GM23338 (cell line): ENCODE measurements around the gene MTCL3.

ENCODE experiments used
- ATAC-seq: fragments of 200-7000 bp; cut with Tn5 transposase; 3 replicates; pipeline ENCODE4 v1.9.1; 2020
- DNase-seq: peaks from one replicate; pipeline ENCODE4 v3.0.0-alpha.2; 2015; ENCODE audit warnings: low spot score
- H2AFZ ChIP-seq: fragments of 200-600 bp; sonication (generic); 2 replicates; pipeline ENCODE4 v1.8.0; 2016; ENCODE audit warnings: antibody characterized with exemption, mild to moderate bottlenecking, moderate library complexity
- H3F3A ChIP-seq: fragments of 200-600 bp; sonication (generic); replicated peaks from 2 replicates; pipeline ENCODE4 v1.8.0; 2017; ENCODE audit warnings: antibody characterized with exemption, mixed run types, low read depth
- H3K27ac ChIP-seq: fragments of 200-600 bp; sonication (generic); 2 replicates; pipeline ENCODE4 v1.6.1; 2016; ENCODE audit warnings: low read depth
- H3K27me3 ChIP-seq: fragments of 200-600 bp; sonication (generic); 2 replicates; pipeline ENCODE4 v1.8.0; 2016; ENCODE audit warnings: mild to moderate bottlenecking, mixed run types, moderate library complexity; ENCODE audit not compliant: insufficient read depth
- H3K36me3 ChIP-seq: fragments of 200-600 bp; sonication (generic); 2 replicates; pipeline ENCODE4 v1.8.0; 2016; ENCODE audit warnings: mild to moderate bottlenecking; ENCODE audit not compliant: insufficient read depth
- H3K4me1 ChIP-seq: fragments of 200-600 bp; sonication (generic); 2 replicates; pipeline ENCODE4 v1.8.0; 2016; ENCODE audit warnings: mild to moderate bottlenecking, moderate library complexity; ENCODE audit not compliant: insufficient read depth
- H3K4me2 ChIP-seq: fragments of 200-600 bp; sonication (generic); 2 replicates; pipeline ENCODE4 v1.7.1; 2017; ENCODE audit warnings: mixed run types
- H3K4me3 ChIP-seq: fragments of 200-600 bp; sonication (generic); 2 replicates; pipeline ENCODE4 v1.6.1; 2016; ENCODE audit warnings: mixed run types
- H3K79me2 ChIP-seq: fragments of 200-600 bp; sonication (generic); replicated peaks from 2 replicates; pipeline ENCODE4 v1.8.0; 2017; ENCODE audit warnings: mild to moderate bottlenecking; ENCODE audit not compliant: insufficient read depth
- H3K9me2 ChIP-seq: fragments of 200-600 bp; sonication (generic); 2 replicates; pipeline ENCODE4 v1.8.0; 2017; ENCODE audit not compliant: insufficient read depth
- H4K20me1 ChIP-seq: fragments of 200-600 bp; sonication (generic); replicated peaks from 2 replicates; pipeline ENCODE4 v1.8.0; 2017; ENCODE audit warnings: mild to moderate bottlenecking; ENCODE audit not compliant: insufficient read depth
- H3K27ac Mint-ChIP-seq: 2 replicates; pipeline ENCODE4 v1.8.0; 2020; ENCODE audit warnings: inconsistent platforms, mild to moderate bottlenecking, moderate library complexity, mixed read lengths
- H3K27me3 Mint-ChIP-seq: 3 replicates; pipeline ENCODE4 v1.8.0; 2022; ENCODE audit warnings: low read depth, mild to moderate bottlenecking, moderate library complexity, mixed read lengths, inconsistent platforms; ENCODE audit not compliant: insufficient read depth, poor library complexity
- H3K36me3 Mint-ChIP-seq: 3 replicates; pipeline ENCODE4 v1.8.0; 2021; ENCODE audit warnings: low read depth, mild to moderate bottlenecking, inconsistent platforms, moderate library complexity, mixed read lengths
- H3K4me1 Mint-ChIP-seq: 3 replicates; pipeline ENCODE4 v1.8.0; 2020; ENCODE audit warnings: mild to moderate bottlenecking, inconsistent platforms, mixed read lengths
- H3K4me3 Mint-ChIP-seq: 3 replicates; pipeline ENCODE4 v1.8.0; 2021; ENCODE audit warnings: moderate library complexity, mild to moderate bottlenecking, inconsistent platforms, mixed read lengths
- H3K9me3 Mint-ChIP-seq: 3 replicates; pipeline ENCODE4 v1.8.0; 2020; ENCODE audit warnings: moderate library complexity, mild to moderate bottlenecking, inconsistent platforms, mixed read lengths
- CREB1 ChIP-seq: fragments of 250-450 bp; sonication (Bioruptor Pico); IDR thresholded peaks from 2 replicates; pipeline ENCODE4 v1.5.0; 2020; ENCODE audit warnings: low read depth, mild to moderate bottlenecking, moderate library complexity
- POLR2AphosphoS5 ChIP-seq: IDR thresholded peaks from 2 replicates; pipeline ENCODE4 v1.6.1; 2016; ENCODE audit warnings: antibody characterized with exemption, low read depth
- ZNF462 ChIP-seq: fragments of 250-450 bp; sonication (Bioruptor Pico); IDR thresholded peaks from 2 replicates; pipeline ENCODE4 v1.5.0; 2020; ENCODE audit warnings: mild to moderate bottlenecking, moderate library complexity

Gene MTCL3

DNA sequence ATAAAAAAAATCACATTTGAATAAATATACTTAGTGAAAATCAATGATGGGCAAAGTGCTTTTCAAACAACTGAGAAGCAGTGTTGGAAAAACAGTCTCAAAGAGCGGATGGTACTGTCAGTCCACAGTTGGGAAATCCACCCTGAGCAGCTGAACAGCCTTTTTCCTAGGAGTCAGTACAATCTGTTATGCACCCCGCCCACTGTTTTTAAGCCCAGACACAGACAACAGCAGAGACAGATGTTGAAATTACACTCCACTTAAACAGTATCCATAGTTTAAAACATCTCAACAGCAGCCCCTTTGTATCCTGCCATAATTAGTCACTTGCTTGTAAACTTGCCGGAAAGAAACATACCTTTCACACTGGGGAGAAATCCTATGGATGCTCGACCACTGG is 60.3 kb downstream of the MTCL3 start:
- H3K4me3 ChIP-seq, result no peak overlapping the region
- H3K27me3 ChIP-seq, result no peaks in the 10 kb centered on the region
- no peaks in the 10 kb centered on the region for H4K20me1 ChIP-seq
- Mint-ChIP-seq H3K27me3 (no peaks in the 10 kb centered on the region), H3K4me1 (peaks cover 51% of the 10 kb centered on the region), H3K27ac (no peak overlapping the region; the same call in 1 of the 2 replicates), H3K36me3 (no peaks in the 10 kb centered on the region), H3K9me3 (no peaks in the 10 kb centered on the region), H3K4me3 (no peak overlapping the region; the same call in 2 of the 3 replicates)
- no peaks in the 10 kb centered on the region for H3K9me2 ChIP-seq
- no peak overlapping the region for H3K27ac ChIP-seq
- peak overlapping the region; percentile 34 for H3K4me2 ChIP-seq
- no peak; the same call in 2 of the 3 replicates for ATAC-seq
- no peak overlapping the region for H2AFZ ChIP-seq
- no peaks in the 10 kb centered on the region for H3K79me2 ChIP-seq
- no peak for DNase-seq
- no peaks in the 10 kb centered on the region for H3K36me3 ChIP-seq
- TF ChIP-seq CREB1 (CRISPR knock-in tag) (no peak), ZNF462 (CRISPR knock-in tag) (no peak), POLR2AphosphoS5 (no peak)
- no peaks in the 10 kb centered on the region for H3F3A ChIP-seq
- peaks cover 39% of the 10 kb centered on the region for H3K4me1 ChIP-seq

GRCh38 chr6:127458222-127458621 is 60.9 kb downstream of the MTCL3 start:
- Histone ChIP-seq H3K4me3 (peak overlapping the region; percentile 23; the same call in 1 of the 2 replicates), H3F3A (no peaks in the 10 kb centered on the region), H3K27me3 (no peaks in the 10 kb centered on the region), H3K4me2 (peak overlapping the region; percentile 34), H2AFZ (no peak overlapping the region), H3K79me2 (no peaks in the 10 kb centered on the region), H3K4me1 (peaks cover 39% of the 10 kb centered on the region), H3K36me3 (no peaks in the 10 kb centered on the region), H3K27ac (peak overlapping the region; percentile 42; the same call in 1 of the 2 replicates), H3K9me2 (no peaks in the 10 kb centered on the region), H4K20me1 (no peaks in the 10 kb centered on the region)
- H3K27me3 Mint-ChIP-seq, result no peaks in the 10 kb centered on the region
- no peaks in the 10 kb centered on the region for H3K9me3 Mint-ChIP-seq
- peak overlapping the region; percentile 34; the same call in 1 of the 3 replicates for H3K4me3 Mint-ChIP-seq
- no peak for DNase-seq
- TF ChIP-seq ZNF462 (CRISPR knock-in tag), result no peak
- peak overlapping the region; percentile 72; the same call in 1 of the 2 replicates for H3K27ac Mint-ChIP-seq
- peaks cover 51% of the 10 kb centered on the region for H3K4me1 Mint-ChIP-seq
- H3K36me3 Mint-ChIP-seq, result no peaks in the 10 kb centered on the region
- no peak for ATAC-seq
